Tibial nerve (tissue), 4 donors: ENCODE results near the gene SCRN1. TPM values are rescaled to one million over a fixed set of nuclear protein-coding genes. Genes with fewer than 3 reads are reported as not detected.

ENCODE experiments used
- DNase-seq, 2 donors: peaks; one replicate each; pipeline ENCODE4 v3.0.0-alpha.2; 2019; ENCODE audit warnings: low spot score in 2 of 2
- H3K27ac ChIP-seq, 4 donors: fragments of 200-600 bp; sonication (generic) in 3 of 4; one replicate each; pipeline ENCODE4 v1.5.1; 2017 to 2019; ENCODE audit warnings: mild to moderate bottlenecking in 1 of 4
- H3K27me3 ChIP-seq, 2 donors: fragments of 200-600 bp; sonication (generic) in 1 of 2; one replicate each; pipeline versions ENCODE4 v1.5.1 to v1.6.0; 2017 to 2019
- H3K36me3 ChIP-seq, 3 donors: fragments of 200-600 bp; sonication (generic); one replicate each; pipeline ENCODE4 v1.5.1; 2018 to 2019
- H3K4me1 ChIP-seq, 4 donors: fragments of 200-600 bp; sonication (generic) in 3 of 4; one replicate each; pipeline ENCODE4 v1.5.1; 2017 to 2019
- H3K4me3 ChIP-seq, 4 donors: fragments of 200-600 bp; sonication (generic) in 3 of 4; one replicate each; pipeline ENCODE4 v1.5.1; 2017 to 2019; ENCODE audit warnings: mild to moderate bottlenecking in 1 of 4, moderate library complexity in 1 of 4
- H3K9me3 ChIP-seq, 4 donors: fragments of 200-600 bp; sonication (generic) in 3 of 4; one replicate each; pipeline ENCODE4 v1.5.1; 2017 to 2019
- CTCF ChIP-seq, 5 experiments: fragments of 200-600 bp in 3 of 5; fragments of 450-650 bp in 2 of 5; sonication (generic) in 3 of 5; IDR thresholded peaks; one replicate each; pipeline ENCODE4 v1.5.1; 2016 to 2019; ENCODE audit warnings: antibody characterized with exemption in 5 of 5, mild to moderate bottlenecking in 3 of 5, moderate library complexity in 2 of 5
- EP300 ChIP-seq, 2 donors: sonication (generic); formaldehyde crosslinking; IDR thresholded peaks; one replicate each; pipeline ENCODE4 v1.6.1; 2017; ENCODE audit warnings: antibody characterized with exemption in 2 of 2, mild to moderate bottlenecking in 1 of 2
- POLR2A ChIP-seq, 2 donors: fragments of 450-650 bp; IDR thresholded peaks; one replicate each; pipeline ENCODE4 v1.6.1; 2017; ENCODE audit warnings: antibody characterized with exemption in 2 of 2, mild to moderate bottlenecking in 2 of 2, moderate library complexity in 2 of 2
- WGBS, 2 donors: methylation state at CpG; one replicate each; pipeline ENCODE4 v1.1.5; 2018; 5-methylcytosine and 5-hydroxymethylcytosine counted together
- total RNA-seq, 4 donors: library from RNA; depleted of rRNA; stranded (reverse); fragments of >200 nt; gene quantifications; one replicate each; pipeline ENCODE4 v1.1.0, GENCODE V29; 2016

SCRN1 gene
- total RNA-seq, 4 donors from 2014 or later: 65.1 to 161 (median 119) TPM

- H3K27me3 ChIP-seq: no peaks in the 10 kb centered on the region
- DNase-seq: no peak
- no peaks in the 10 kb centered on the region for H3K9me3 ChIP-seq
- H3K4me3 ChIP-seq: no peak overlapping the region
- peaks cover 0 to 18% (median 4%) of the 10 kb centered on the region in 4 donors for H3K4me1 ChIP-seq
- no peak overlapping the region for H3K27ac ChIP-seq
- TF ChIP-seq CTCF (IDR thresholded peaks at IDR 0.05): no peak
- H3K36me3 ChIP-seq: peaks cover 0 to 27% (median 0%) of the 10 kb centered on the region in 3 donors
- WGBS, 2 donors: 75 to 76% methylated on average over 1 of the region's 1 CpG
Measured at GRCh38 chr7:30020535-30020934, 30.9 kb upstream of the SCRN1 start.

GRCh38 chr7:30019960-30020359 lies 30.4 kb upstream of the SCRN1 start:
- TF ChIP-seq POLR2A (IDR thresholded peaks at IDR 0.05) (no peak), CTCF (IDR thresholded peaks at IDR 0.05) (no peak), EP300 (IDR thresholded peaks at IDR 0.05) (no peak)
- Histone ChIP-seq H3K27ac (no peak overlapping the region), H3K27me3 (no peaks in the 10 kb centered on the region), H3K4me1 (peaks cover 0 to 12% (median under 1%) of the 10 kb centered on the region in 4 donors), H3K9me3 (no peaks in the 10 kb centered on the region), H3K36me3 (peaks cover 0 to 30% (median 0%) of the 10 kb centered on the region in 3 donors), H3K4me3 (no peak overlapping the region)
- DNase-seq: no peak
- WGBS, 2 donors: 94 to 98% methylated on average over 1 of the region's 1 CpG

GRCh38 chr7:30019387-30019786 lies 29.8 kb upstream of the SCRN1 start:
- 86 to 95% methylated on average over 1 of the region's 1 CpG for WGBS, 2 donors
- peaks cover 0 to 7% (median 0%) of the 10 kb centered on the region in 4 donors for H3K4me1 ChIP-seq
- no peaks in the 10 kb centered on the region for H3K9me3 ChIP-seq
- H3K27me3 ChIP-seq: no peaks in the 10 kb centered on the region
- TF ChIP-seq EP300 (IDR thresholded peaks at IDR 0.05) (no peak), CTCF (IDR thresholded peaks at IDR 0.05) (no peak), POLR2A (IDR thresholded peaks at IDR 0.05) (no peak)
- peaks cover 0 to 36% (median 0%) of the 10 kb centered on the region in 3 donors for H3K36me3 ChIP-seq
- H3K4me3 ChIP-seq: no peak overlapping the region
- H3K27ac ChIP-seq: no peak overlapping the region
- no peak for DNase-seq

- H3K4me1 ChIP-seq: no peaks in the 10 kb centered on the region
- TF ChIP-seq POLR2A (IDR thresholded peaks at IDR 0.05) (no peak), CTCF (IDR thresholded peaks at IDR 0.05) (no peak), EP300 (IDR thresholded peaks at IDR 0.05) (no peak)
- no peaks in the 10 kb centered on the region for H3K9me3 ChIP-seq
- no peak overlapping the region for H3K4me3 ChIP-seq
- H3K36me3 ChIP-seq: peaks cover 0 to 45% (median 0%) of the 10 kb centered on the region in 3 donors
- H3K27ac ChIP-seq: no peak overlapping the region
- H3K27me3 ChIP-seq: no peaks in the 10 kb centered on the region
- DNase-seq: no peak
Measured at GRCh38 chr7:30018451-30018850, 28.9 kb upstream of the SCRN1 start.

GRCh38 chr7:30012757-30013156 lies 23.2 kb upstream of the SCRN1 start:
- no peak overlapping the region for H3K27ac ChIP-seq
- no peaks in the 10 kb centered on the region for H3K4me1 ChIP-seq
- H3K36me3 ChIP-seq: peaks cover 0 to 41% (median 0%) of the 10 kb centered on the region in 3 donors
- H3K9me3 ChIP-seq: no peaks in the 10 kb centered on the region
- no peak for TF ChIP-seq POLR2A (IDR thresholded peaks at IDR 0.05)
- no peaks in the 10 kb centered on the region for H3K27me3 ChIP-seq
- WGBS, 2 donors: 78 to 82% methylated on average over 3 of the region's 3 CpGs
- DNase-seq: no peak
- no peak overlapping the region for H3K4me3 ChIP-seq

GRCh38 chr7:30010021-30010420 lies 20.4 kb upstream of the SCRN1 start:
- H3K4me3 ChIP-seq: no peak overlapping the region
- no peaks in the 10 kb centered on the region for H3K9me3 ChIP-seq
- 83 to 89% methylated on average over 6 of the region's 6 CpGs for WGBS, 2 donors
- H3K27me3 ChIP-seq: no peaks in the 10 kb centered on the region
- no peaks in the 10 kb centered on the region for H3K4me1 ChIP-seq
- H3K27ac ChIP-seq: no peak overlapping the region
- DNase-seq: no peak
- TF ChIP-seq EP300 (IDR thresholded peaks at IDR 0.05) (no peak), CTCF (IDR thresholded peaks at IDR 0.05) (no peak), POLR2A (IDR thresholded peaks at IDR 0.05) (no peak)
- H3K36me3 ChIP-seq: peaks cover 0 to 20% (median 0%) of the 10 kb centered on the region in 3 donors
